ENCODE results near the gene SHOC1.
"Not testable (repeated sequence)": the region's sequence is repeated elsewhere in the genome, so short reads cannot be mapped to it uniquely, and the experiment has no call there.

The SHOC1 gene

DNA sequence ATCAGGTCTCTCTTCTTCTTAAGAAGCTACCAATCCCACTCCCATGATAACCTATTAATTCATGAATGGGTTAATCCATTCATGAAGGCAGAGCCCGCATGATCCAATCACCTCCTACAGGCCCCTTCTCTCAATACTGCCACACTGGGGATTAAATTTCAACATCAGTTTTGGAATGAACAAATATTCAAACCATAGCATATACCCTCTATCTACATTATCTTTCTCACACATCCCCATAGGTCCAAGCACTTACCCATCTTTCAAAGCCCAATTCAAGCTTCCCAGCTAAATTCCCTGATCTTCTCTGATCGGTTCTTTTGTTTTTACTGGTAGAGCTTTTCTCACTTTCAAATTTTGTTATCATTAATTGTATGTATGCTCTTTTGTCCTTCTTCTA, 10.5 kb upstream of the SHOC1 start:
- DNase-seq (ENCODE audit: low read depth in 2 of 2): no peak

DNA sequence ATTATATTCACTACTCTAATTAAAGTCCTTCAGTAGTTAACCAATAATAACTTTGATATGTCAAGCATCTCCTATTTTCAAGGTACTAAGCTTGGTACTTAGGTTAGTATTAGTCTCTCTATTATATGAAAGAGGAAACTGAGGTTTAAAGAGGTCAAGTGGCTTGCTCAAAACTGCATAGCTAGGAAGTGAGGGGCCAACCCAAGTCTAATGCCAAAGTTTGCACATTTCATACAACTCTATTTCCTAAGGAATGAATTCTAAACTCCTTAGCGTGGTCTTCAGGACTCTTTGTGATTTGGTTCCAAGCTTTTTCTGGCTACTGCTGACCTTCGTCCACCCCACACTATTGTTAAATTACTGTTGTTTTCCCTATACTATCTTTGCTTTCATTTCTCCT, 9.9 kb upstream of the SHOC1 start:
- DNase-seq (ENCODE audit: low read depth in 2 of 2): no peak

DNA sequence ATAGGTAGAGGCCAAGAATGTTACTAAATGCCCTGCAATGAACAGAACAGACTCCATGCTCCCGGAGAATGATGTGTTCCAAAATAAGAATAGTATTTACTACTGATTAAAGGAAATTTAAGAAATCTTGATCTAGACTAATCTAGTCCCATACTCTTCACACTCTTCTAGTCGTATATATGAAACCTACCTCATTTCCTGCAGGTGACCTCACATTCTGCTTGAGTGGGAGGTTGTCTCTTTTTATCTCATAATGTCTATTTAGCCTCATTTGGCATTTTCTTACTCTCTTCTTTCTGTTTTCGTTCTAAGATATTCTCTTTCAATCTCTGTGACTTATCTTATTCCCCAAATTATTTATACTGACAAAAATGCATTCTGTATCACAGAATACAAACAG, 9.2 kb upstream of the SHOC1 start:
- no peak for DNase-seq (ENCODE audit: low read depth in 2 of 2)

DNA sequence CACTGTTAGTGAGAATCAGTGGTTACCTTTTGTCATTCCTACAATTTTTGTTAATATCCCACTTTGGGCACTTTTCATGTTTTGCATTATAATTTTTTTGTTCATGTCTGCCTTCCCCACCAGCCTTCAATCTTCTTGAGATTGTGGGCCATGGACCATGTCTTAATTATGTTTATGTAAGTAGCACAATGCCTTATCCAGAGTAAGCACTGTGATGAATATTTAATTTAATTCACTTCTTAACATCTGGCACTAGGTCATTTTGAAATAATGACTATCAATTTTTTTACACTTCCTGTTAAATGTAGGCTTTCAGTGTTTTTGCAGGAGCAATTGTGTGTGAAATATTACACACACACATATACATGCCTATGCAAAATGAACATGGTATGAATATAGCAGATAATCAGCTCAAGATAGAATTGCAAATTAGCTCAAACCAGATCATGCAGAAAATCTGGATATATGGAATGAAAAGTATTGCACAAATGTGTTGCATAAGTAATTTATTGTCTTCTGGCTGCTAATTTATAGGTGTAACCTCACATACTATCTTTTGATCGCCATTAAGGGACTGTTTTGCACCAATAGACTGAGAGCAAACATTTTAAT, 5.3 kb upstream of the SHOC1 start:
- no peak for DNase-seq (ENCODE audit: low read depth in 2 of 2)

DNA sequence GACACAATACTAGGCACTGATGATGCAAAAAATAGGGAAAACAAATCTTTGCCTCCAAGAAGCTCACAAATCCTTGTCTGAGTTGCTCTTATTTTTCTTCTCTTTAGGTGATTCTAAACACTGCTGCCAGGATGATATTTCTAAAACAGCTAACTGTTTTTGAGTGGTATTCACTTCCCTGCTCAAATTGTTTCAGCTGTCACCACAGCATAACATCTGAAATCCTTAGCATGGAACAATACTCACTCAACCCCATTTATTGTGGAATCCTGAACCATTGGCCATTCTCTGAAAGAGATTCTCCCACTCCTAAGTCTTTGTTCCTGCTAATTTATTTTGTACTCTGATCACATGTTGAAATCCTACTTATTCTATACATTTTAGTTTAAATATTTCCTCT, 4.8 kb upstream of the SHOC1 start:
- DNase-seq (ENCODE audit: low read depth in 2 of 2): no peak

DNA sequence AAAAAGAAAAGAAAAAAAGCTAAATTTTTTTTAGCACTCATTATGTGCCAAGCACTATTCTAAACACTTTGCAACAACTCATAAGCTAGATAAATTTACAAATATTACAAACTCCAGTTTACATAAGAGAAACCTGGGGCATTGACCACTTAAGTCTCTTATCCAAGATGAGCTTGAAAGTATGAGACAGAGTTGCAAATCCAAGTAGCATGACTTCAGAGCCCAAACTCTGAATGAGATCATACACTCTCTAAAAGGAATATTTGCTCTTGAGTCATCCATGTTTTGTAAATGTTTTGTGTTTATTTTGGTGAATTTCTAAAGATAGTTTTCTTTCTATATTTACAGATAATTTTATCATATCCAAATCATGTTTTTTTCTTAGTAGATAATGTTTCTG, 4.0 kb upstream of the SHOC1 start:
- no peak for DNase-seq (ENCODE audit: low read depth in 2 of 2)

DNA sequence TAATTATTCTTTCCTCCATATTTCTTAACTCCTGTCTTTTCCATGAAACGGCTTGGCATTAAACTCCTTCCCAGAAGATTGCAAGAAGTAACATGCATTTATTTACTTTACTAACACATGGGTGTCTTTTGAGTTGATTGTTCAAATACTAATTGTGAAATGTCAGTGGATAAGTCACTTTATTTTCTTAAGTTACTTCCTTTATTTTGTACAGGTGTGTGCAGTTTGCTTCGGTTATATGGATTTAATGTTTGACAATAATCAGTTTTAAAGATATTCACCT, 761 bp upstream of the SHOC1 start:
- no peak for DNase-seq (ENCODE audit: low read depth in 2 of 2)

DNA sequence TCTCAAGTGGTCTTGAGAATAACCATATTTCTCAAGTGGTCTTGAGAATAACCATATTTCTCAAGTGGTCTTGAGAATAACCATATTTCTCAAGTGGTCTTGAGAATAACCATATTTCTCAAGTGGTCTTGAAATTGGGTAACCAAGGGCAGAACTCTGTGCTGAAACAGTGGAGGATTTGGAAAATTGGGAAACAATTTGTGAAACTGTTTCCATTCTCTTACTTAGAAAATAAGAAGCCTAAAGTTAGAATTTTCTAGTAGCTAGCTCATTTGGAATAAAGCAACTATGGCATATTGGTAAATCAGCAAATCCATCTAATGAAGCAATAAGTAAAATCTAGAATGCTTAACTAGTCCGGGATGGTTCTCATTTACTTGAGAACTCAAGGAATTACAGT, 2.9 kb downstream of the SHOC1 start:
- DNase-seq (ENCODE audit: low read depth in 2 of 2): not testable (repeated sequence)

DNA sequence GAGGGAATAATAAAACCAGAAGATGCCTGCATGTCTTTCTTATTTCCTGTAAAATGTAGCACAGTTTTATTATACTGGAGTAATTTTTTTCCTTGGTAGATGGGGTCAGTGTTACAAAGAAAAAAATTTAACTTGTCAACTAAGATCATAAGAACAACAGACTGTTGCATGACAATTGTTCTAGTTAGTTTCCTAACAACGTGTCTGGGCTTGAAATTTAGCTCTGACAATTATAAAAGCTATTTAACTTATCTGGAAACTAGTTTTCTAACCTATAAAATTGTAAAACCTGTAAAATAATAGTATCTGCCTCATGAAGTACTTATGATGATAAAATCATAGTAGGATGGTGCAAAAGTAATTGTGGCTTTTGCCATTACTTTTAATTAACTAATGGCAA, 4.9 kb downstream of the SHOC1 start:
- no peak for DNase-seq (ENCODE audit: low read depth in 2 of 2)

DNA sequence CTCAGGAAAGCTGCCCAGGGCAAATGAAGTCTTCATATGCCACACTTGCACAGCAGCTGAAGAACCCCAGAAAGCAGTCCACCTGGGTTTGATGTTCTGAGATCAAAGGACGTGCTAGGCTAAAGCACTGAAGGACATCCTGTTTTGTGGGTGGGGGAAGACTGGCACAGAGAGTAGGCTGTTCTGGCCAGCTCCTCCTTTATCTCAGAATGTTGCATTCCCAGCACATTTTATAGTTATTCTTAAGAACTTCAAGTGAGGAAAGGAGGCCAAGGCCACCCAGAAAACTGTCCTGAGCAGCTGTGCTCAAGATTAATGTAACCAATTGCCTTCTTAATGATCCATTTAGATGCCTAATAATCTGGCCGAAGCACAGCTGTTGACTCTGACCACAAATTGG, 10.9 kb downstream of the SHOC1 start:
- DNase-seq (ENCODE audit: low read depth in 2 of 2): no peak

DNA sequence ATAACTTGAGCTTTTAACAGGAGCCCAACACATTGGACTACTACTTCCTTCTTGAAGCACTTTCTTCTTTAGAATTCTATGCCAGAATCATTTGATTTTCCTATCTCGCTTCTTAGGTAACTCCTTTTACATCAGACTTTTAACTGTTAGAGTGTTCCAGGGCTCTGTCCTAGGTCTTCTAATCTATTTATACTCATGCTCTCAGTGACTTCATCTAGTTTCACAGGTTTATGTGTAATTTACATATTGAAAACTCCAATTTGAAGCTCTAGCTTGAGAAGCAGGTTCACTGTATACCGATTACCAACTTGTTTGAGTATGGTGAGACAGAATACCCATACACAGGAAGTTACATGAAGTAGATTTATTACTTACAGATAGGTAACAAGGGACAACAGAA, 11.3 kb downstream of the SHOC1 start:
- DNase-seq (ENCODE audit: low read depth in 2 of 2): no peak

DNA sequence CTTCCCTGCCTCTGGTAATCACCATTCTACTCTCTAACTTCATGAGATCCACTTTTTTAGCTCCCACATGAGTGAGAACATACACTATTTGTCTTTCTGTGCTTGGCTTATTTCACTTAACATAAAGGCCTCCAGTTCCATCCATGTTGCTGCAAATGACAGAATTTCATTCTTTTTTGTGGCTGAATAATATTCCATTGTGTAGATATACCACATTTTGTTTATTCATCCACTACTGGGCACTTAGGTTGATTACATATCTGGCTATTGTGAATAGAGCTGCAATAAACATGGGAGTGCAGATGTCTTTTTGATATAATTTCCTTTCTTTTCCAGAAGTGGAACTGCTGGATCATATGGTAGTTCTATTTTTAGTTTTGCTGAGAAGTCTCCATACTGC, 28.7 kb downstream of the SHOC1 start:
- no peak for DNase-seq (ENCODE audit: low read depth in 2 of 2)

DNA sequence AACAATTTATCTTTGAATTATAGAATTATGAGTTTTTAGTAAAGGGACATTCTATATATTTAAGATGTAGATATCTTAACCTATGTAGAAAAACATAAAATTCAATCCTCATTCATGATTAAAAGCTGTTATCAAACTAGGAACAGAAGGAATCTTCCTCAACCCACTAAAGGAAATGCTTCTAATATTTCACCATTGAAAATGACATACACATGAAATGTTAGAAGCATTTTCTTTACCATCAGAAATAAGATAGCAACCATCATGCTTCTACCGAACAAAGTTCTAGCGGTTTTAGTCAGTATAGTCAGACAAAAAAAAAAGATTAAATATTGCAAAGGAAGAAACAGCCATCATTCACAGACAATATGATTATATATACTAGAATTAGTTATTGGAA, 32.2 kb downstream of the SHOC1 start:
- peak in 1 of 2 experiments; percentile 11 for DNase-seq (ENCODE audit: low read depth in 2 of 2)

DNA sequence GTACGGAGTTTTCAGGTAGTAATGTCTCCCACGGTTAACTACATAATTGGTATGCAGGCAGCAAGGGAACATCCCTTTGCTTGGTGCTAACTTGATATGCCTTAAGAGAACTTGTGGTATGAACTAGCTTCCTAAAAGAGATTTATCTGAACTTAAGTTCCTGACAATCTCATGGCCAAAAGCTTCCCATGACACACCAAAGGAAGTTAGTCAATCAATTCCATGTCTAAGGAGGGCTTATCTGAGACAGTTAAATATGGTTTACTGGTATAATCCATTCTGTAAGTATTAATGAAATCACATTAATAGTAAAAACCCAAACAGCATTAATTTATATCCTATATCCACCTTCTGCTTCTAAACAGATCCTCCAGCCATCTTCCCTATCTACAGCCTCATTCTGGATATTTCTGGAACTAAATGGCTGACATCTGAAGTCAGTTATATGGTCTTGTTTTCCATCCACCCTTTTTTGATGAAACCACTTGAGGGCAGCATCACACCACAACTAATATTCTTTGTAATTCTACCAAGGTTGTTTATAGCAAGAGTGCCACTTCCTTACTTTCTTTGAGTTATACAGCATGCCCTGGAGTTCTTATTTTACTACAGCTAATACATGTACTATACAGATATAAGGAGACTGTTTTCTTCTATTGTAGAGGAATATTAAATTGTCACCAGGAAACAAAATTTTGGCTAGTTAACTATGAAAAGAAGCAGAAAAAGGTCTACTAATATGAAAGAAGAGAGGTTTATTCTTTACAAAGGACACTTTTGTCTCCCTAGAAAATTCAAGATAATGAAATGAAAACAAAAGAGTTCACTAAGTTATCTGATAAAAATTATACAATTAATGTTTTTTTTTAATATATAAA, 34.7 kb downstream of the SHOC1 start:
- peak; percentile 67 to 78 for DNase-seq (ENCODE audit: low read depth in 2 of 2)

DNA sequence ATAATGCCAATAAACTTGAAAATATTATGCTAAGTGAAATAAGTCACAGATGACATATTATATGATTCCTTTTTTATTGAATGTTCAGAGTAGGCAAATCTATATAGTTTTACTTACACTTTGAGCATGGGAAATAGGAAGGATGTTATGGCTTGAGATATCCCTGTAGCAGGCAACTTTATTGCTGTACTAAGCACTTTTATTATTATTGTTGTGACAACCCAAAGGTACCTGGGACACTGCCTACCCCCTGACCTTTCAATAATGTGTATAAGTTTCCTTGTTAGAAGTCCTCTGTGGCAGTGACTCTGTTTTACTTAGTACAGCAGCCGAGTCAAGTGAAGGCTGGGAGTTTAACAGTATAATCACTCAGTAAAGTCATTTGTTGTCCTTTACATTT, 39.9 kb downstream of the SHOC1 start:
- no peak for DNase-seq (ENCODE audit: low read depth in 2 of 2)

DNA sequence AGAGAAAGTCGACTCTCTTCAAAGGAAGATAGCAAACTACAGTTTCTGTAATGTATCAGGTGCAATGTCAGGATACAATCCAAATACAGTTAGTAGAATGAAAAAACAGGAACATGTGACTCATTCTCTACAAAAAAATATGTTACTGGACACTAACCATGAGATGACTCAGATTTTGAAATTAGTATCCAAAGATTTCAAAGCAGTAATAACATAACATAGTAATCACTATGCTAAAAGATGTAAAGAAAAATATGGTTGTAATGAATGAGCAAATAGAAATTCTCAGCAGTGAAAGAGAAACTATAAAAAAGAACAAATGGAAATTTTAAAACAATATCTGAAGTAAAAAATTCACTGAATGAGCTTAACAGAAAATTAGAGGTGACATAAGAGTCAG, 42.3 kb downstream of the SHOC1 start:
- no peak for DNase-seq (ENCODE audit: low read depth in 2 of 2)
